NCI-H128 (cell line): Measurements from ENCODE around the gene SLC23A2.

Experiments
- DNase-seq: peaks from one replicate; lab custom pipeline; 2025; ENCODE audit not compliant: unreplicated experiment; lab: John Stamatoyannopoulos, UW

The SLC23A2 gene

GRCh38 chr20:4905613-4906012, 95.7 kb downstream of the SLC23A2 start:
- no peak for DNase-seq

- no peak for DNase-seq
Measured at GRCh38 chr20:4905195-4905594, 96.1 kb downstream of the SLC23A2 start.

GRCh38 chr20:4904127-4904860, 97.0 kb downstream of the SLC23A2 start:
- no peak for DNase-seq

GRCh38 chr20:4902788-4903187, 98.5 kb downstream of the SLC23A2 start:
- no peak for DNase-seq

- DNase-seq: no peak
Measured at GRCh38 chr20:4901031-4901818, 100.1 kb downstream of the SLC23A2 start.

- no peak for DNase-seq
Measured at GRCh38 chr20:4898282-4899244, 102.7 kb downstream of the SLC23A2 start.

GRCh38 chr20:4897600-4897999, 103.7 kb downstream of the SLC23A2 start:
- DNase-seq: no peak

- DNase-seq: no peak
Measured at GRCh38 chr20:4896971-4897497, 104.3 kb downstream of the SLC23A2 start.

- no peak for DNase-seq
Measured at GRCh38 chr20:4896119-4896702, 105.1 kb downstream of the SLC23A2 start.

- DNase-seq: no peak
Measured at GRCh38 chr20:4894981-4895381, 106.3 kb downstream of the SLC23A2 start.

- no peak for DNase-seq
Measured at GRCh38 chr20:4894409-4894808, 106.9 kb downstream of the SLC23A2 start.

GRCh38 chr20:4893709-4894108, 107.6 kb downstream of the SLC23A2 start:
- no peak for DNase-seq

GRCh38 chr20:4891997-4892396, 109.3 kb downstream of the SLC23A2 start:
- DNase-seq: no peak

- DNase-seq: no peak
Measured at GRCh38 chr20:4891190-4891763, 110.0 kb downstream of the SLC23A2 start.

GRCh38 chr20:4889446-4889845, 111.9 kb downstream of the SLC23A2 start:
- no peak for DNase-seq

GRCh38 chr20:4887586-4887985, 113.7 kb downstream of the SLC23A2 start:
- no peak for DNase-seq

GRCh38 chr20:4886771-4887527, 114.4 kb downstream of the SLC23A2 start:
- no peak for DNase-seq

- DNase-seq: no peak
Measured at GRCh38 chr20:4885877-4886276, 115.4 kb downstream of the SLC23A2 start.

- DNase-seq: no peak
Measured at GRCh38 chr20:4883546-4883945, 117.8 kb downstream of the SLC23A2 start.

- no peak for DNase-seq
Measured at GRCh38 chr20:4883051-4883450, 118.3 kb downstream of the SLC23A2 start.
